Activated T-cell treated with anti-CD3 and anti-CD28 coated beads for 48 hours (primary cell): ENCODE results near the gene TBXAS1.

Experiments used
- DNase-seq: peaks from one replicate; pipeline ENCODE4 v3.0.0-alpha.2; 2020; ENCODE audit warnings: low read depth

Gene TBXAS1

DNA sequence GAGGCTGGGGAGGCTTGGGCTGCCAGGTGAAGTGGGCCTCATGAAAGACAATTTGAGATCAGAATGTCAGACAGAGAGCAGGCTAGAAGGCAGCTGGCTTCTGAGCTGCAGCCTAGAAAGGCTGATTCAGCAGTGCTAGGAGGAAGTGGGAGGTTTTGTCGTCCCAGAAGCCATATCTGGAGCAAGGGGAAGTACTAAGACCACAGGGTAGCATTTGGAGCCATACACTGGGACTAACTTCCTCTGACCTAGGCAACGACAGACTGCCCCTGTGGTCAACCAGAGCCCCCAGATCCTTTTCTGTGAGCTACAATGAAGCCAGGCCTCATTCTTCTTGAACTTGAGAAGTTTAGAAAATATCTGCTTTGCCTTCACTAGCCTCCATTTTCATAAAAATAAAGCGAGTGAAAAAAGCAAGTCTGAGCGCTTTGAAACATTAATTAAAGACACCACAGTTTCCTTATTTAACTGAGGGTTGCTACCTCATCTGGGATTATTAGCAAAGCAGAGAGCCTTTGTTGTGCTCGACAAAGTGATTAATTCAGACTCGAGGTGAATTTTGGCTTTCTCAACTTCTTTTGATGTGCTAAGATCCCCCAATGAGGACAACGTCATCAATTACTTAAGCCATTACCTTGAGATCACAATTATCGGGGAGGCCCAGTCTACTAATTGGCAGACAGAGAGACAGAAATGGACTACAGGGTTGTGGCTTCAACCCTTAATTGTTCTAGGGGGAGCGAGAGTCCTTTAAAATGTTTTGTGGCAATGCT, 26.6 kb downstream of the TBXAS1 start:
- DNase-seq: no peak

DNA sequence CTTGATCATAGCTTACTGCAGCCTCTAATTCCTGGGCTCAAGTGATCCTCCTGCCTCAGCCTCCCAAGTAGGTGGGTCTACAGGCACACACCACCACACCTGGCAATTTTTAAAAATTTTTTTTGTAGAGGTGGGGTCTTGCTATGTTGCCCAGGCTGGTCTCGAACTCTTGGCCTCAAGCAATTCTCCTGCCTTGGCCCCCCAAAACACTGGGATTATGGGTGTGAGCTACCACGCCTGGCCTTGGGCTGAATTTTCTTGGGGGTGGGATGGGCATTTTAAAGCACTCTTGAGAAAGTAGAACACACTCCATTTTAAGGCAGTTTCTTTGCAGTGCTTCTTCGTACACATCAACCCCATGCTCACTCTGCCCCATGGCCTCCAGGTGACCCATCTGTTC, 28.7 kb downstream of the TBXAS1 start:
- no peak for DNase-seq

DNA sequence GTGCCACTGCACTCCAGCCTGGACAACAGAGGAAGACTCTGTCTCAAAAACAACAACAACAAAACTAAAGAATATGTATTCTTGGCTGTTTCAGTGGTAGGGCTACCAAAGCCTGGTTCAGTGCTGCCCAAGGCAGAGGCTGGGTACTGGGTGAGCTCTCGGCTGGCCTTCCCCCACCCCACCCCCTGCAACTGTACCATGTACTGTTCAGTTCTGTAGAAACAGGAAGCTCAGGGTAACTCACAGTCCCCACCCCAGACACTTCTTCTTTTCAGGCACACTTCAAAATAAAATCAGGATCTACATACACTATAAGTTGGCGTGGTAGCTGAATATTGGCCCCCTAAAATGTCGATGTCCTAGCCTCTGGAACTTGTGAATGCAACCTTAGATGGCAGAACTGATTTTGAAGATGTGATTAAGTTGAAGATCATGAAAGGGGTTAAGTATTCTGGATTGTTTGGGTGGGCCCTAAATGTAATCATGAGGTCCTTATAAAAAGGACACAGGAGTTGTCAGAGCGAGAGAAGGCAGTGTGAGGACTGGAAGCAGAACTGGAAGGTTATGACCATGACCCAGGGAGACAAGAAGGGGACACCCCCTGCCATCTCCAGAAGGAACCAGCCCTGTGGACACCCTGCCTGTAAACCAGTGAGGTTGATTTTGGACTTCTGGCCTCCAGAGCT, 31.2 kb downstream of the TBXAS1 start:
- no peak for DNase-seq

DNA sequence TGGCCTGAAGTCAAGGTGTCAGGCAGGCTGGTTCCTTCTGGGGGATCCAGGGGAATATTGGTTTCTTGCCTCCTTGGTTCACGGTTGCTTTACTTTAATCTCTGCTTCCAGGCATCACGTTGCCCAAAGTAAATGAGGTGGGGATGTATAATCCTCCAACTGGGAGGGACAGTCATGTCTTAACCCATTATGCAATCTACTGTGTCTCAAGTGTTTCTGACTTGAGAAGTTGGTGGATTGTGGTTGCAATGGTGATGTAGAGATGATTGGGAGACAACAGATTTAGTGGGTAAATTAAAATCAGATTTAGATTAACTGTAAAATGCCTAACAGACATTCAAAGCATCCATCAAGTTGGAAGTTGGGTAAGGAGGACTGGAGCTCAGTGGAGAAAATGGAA, 32.7 kb downstream of the TBXAS1 start:
- no peak for DNase-seq

DNA sequence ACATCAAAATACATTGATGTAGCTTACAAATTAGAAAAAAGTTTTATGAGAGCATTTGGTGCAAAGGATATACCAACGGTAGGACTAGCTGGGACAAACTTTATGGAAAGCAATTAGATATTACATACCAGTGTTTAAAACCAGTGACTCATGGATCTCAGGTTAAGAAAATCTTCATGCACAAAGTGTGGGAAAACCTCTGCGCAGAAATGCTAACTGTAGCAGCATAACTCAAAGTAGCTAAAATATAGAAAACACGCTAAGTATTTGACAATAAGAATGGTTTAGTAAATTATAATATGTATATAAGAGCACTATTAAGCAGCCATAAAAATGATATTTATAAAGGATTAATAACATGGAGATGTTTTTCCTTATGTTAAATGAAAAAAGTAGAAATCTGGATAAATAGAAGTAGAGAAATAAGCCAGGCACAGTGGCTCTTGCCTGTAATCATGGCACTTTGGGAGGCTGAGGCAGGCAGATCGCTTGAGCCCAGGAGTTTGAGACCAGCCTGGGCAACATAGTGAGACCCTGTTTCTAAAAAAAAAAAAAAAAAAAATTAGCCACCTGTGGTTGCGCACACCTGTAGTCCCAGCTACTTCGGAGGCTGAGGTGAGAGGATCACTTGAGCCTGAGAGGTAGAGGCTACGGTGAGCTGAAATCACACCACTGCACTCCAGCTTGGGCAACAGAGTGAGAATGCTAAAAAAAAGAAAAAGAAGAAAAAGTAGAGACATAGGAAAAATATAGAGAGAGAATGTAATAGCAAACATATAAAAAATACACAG, 37.2 kb downstream of the TBXAS1 start:
- no peak for DNase-seq

DNA sequence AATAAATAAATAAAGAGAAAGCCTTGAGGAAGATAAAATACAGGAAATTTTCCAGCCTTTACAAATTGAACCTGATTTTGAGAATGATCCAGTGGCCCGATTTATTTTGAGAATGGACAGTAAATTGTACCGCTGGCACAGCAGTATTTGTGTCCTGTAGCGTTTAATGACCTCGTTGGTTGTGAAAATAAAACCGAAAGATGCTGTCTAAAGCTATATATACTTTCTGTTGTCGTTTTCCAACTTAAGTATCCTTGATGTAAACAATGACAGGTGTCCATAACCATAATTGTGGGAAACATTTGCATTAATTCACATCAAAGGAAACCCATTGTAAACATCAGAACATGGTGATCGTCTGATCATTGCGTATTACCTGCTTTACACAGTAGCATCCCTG, 38.8 kb downstream of the TBXAS1 start:
- DNase-seq: no peak

DNA sequence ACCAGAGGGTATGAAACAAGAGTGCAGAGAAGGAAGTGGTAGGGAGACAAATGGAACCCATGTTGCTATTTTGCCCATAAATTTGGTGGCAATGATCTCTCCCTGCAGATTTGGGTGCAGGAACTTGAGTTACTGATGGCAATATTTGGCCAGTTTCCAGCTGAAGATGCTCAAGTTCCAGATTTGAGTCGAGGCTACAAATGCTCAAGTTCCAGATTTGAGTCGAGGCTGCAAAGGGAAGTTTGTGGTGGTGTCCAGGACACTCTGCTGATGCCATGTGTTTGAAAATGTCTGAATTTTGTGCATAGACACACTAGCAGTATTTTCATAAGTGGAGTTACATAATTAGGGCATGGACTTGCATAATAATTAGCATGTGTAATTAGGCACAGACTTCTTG, 40.8 kb downstream of the TBXAS1 start:
- DNase-seq: no peak

DNA sequence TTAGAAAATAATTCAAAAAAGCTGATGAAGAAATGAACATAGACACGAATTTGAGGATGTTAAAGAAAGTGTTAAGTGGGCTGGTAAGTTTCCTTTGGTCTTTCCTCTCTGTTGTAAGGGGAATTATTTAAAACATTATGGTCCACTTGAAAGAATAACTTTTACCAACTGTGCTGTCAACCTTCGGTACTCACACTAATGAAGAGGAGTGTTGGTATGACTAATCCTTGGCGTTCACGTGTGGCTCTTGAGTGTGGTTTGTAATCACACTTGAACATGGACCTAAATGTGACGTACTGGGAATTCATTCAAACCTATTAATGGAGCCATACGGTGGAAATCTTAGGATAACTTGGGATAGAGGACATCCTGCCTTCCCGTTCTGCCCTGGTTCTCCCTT, 41.3 kb downstream of the TBXAS1 start:
- DNase-seq: no peak

DNA sequence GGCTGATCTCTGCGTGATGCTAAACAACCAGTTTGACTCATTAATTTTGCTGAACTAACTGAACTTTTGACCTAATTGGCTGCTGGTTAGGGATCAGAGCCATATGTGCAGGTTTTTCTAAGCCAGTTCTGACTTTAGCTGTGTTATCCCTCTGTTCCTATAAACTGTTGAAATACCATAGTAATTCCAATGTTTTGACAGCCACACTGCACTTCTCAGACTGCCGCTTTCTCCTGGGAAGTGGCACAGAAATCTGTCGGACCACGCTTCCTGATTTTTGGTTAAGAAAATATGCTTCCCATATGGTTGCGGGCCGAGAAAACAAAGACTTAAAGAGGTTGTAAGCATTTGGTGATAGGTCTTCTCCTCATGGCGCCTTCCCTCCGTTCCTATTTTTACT, 42.3 kb downstream of the TBXAS1 start:
- DNase-seq: no peak

DNA sequence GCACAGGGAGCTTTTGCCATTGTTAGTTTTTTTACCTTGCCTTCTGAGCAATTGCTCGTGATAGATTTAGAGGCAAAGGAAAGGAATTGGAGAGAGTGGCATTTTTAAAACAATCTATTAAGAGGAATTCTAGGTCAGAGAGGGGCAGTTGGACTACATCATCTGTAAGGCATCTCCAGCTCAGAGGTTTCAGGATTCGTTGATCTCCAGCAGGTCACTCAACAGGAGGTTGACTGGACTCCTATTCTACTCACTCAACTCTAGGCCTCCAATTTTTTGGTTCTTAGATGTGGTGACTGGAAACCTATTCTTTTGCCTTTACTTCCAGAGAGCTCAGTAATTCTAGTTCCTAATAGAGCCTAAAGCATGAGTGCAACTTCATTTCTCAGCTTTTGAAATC, 42.8 kb downstream of the TBXAS1 start:
- no peak for DNase-seq

DNA sequence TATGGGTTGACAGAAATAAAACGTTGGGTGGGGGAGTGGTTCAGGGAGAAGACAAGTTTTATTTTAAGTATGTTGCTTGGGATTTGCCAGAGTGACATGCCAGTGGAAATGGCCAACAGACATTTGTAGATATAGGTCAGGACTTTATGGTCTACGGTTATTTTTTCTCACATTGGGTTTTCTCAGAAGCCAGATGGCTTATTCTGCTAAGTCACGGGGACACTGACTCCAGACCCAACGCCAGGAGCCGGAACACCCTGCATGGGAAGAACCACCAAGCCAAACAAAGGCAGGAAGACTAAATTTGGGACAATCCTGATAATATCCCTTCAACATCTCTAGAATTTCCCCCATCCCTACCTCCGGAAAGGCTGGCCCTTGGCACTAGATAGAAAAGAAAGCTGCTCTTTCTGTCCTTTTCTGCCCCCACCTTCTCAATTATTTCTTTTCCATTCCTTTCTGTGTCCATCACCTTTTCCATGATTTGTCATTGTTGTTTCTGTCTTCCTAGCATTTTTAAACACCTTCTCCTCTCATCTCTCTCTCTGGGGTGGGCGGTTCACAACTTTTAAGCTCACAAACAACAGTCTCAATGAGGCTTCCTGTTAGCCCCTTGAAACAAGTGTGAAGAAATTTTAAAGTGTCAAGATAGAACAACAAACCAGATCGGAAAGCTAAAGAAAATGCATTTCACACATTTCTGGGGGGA, 44.7 kb downstream of the TBXAS1 start:
- no peak for DNase-seq

DNA sequence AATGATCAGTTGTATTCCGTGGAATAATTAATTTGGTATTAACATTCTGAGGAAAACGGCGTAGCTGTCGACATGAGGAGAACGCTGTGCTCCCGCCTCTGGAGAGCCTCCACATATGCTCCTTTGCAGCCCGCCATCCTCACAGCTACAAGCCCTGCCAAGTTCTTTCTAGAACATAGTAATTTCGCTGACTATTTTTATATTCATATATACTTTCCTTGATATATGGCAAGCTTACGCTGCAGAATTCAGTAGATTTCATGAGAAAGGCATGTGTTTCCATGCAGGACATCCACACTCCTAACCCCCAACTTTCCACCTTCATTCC, 45.2 kb downstream of the TBXAS1 start:
- DNase-seq: no peak

DNA sequence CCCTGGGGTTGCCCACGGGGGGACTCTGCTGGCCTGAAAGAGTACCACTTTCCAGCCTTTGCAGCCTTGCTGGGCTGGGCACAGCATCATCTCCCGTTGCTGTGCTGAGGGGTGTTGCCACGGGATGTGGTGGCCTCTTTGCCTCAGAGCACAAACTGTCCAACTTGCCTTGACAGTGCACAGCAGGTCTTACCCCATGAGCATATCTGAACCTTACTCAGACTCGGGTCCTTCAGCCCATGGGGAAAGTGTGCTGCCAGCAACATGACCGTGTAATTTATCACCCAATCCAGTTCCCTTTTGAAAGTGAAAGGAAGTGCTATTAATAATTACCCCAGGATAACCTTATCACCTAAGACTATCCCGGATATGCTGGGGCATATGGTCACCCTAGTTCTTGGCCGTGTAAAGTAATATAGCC, 46.8 kb downstream of the TBXAS1 start:
- no peak for DNase-seq

DNA sequence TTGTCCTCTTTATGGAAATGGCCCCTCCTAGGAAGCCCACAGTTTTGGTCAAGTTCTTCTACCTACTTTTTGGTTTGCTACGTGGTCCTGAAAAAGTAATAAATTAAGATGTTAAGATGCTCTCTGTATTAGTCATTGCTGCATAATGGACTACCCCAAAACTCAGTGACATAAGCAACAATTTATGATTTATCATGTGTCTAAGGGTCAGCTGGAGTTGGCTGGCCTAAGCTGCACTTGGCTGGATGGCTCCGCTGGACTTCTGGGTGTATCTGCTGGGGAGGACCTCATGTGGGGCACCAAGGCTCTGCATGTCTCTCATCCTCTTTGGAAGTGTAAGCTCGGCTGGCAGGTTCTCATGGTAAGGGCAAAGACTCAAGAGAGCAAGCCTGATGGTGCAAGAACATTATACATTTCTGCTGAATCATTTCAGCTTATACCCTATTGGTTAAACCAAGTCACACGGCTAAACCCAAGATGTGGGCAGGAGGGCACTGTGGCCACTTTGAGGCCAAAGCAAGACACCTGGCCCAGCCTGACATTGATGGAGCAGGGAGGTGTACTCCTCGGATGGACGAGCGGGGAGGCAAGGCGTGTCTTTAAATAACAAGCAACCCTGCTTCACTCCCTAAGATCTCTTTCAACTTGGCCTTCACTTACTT, 47.7 kb downstream of the TBXAS1 start:
- DNase-seq: no peak

DNA sequence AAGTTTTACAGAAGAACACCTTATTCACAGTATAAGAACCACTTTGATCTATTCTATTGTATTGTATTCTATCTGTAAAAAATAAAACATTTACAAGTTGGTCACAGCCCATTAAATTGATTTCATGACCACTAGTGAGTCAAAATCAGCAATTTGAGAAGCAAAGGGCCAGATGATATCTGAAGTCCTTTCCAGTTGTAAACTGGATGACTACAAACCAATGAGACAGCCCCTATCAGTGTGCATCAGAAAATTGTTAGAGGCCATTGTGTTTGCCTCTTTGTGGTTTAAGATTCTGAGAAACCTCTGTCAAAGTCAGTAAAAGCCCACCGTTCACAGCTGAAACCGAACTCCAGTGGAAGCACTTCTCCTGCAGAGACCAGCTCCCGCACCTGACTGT, 54.8 kb downstream of the TBXAS1 start:
- no peak for DNase-seq

DNA sequence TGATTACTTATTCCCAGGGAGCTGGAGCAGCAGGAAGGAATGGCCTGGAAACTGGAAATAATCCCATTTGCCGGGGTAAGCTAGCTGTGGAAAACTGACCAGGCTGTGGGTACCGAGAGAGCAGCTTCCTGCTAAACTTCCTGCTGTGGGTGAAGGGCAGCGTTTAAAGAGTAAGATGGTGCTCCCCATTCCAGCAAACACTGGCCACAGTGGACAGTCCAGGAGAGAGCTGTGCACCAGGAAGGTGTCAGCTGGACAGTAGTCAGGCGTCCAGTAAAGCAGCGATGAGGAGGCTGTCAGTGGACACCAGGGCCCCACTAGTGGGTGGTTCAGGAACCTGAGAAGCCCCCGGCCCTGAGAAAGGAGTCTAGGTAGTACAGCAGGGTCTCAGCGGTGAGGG, 55.4 kb downstream of the TBXAS1 start:
- DNase-seq: no peak

DNA sequence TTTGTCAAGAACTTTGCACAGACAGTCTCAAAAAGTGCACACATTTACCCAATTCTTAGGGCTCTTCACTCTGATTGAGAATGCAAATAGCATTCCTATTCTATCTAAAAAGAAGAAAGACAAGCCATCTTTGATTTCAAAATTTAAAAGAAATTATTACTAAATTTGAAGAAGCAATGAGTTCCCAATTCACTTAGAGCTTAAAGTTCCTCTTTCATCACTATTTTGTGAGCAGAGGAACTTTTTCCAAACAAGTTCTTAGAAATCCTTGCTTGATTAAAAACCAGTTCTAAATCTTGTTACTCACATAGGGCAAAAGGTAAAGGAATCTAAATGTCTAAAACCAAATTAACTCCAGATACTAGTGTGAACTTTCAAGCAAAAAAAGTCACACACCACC, 56.4 kb downstream of the TBXAS1 start:
- no peak for DNase-seq

DNA sequence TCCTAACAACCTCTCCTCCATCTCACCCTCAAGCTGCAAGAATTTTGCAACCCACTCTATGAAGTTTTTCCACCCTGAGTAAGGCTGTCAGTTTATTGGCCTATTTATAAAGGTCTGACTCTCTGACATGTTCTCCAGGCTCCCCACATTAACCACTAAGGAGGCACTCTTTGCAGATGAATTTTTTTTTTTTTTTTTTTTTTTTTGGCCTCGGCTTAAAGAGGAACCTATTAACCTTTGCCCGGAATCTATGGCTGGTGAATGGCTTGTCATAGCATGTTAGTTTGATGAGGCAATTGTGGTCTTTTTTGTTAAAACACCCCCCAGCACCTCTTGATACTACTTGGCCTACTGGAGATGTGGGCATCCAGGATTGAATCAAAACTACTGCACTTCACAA, 57.1 kb downstream of the TBXAS1 start:
- no peak for DNase-seq

DNA sequence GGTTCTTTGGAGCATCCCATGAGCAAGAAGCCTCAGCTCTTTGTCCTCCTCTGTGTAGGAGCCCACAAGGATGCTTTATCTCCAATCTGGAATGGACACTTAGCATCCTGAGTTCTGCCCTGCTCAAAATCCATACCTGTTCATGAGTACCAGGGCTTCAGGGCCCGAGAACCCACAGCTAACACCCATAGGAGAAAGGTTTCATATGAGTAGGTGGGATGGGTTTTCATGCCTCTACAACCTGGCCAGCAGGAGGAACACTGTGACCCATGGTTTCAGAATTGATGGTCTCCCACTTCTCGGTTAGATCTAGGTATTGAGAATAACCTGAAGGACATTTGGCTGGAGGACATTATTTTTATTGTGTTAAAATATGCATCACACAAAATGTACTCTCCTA, 57.8 kb downstream of the TBXAS1 start:
- no peak for DNase-seq

DNA sequence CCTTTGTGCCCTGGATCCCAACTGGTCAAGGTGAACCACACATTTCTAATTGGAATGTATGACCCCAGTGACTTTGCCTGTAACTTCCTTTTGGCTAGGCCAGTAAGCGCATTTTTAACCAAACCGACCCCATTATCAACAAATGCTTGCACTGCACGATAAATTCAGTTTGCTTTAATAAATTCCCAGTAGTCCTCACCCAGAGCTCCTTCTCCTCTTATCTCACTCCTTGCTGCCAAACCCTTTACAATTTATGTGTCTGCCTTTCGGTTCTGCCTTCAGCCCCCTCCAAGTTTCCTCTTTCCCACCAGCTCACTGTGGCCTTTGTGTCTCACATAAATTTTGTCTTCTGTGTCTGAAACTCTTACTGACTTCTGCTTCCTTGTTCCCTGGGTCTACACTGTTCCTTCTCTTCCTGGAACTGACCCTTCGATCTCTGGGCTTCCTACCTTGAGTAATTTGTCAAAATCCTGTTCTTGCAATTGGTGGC, 59.0 kb downstream of the TBXAS1 start:
- no peak for DNase-seq

DNA sequence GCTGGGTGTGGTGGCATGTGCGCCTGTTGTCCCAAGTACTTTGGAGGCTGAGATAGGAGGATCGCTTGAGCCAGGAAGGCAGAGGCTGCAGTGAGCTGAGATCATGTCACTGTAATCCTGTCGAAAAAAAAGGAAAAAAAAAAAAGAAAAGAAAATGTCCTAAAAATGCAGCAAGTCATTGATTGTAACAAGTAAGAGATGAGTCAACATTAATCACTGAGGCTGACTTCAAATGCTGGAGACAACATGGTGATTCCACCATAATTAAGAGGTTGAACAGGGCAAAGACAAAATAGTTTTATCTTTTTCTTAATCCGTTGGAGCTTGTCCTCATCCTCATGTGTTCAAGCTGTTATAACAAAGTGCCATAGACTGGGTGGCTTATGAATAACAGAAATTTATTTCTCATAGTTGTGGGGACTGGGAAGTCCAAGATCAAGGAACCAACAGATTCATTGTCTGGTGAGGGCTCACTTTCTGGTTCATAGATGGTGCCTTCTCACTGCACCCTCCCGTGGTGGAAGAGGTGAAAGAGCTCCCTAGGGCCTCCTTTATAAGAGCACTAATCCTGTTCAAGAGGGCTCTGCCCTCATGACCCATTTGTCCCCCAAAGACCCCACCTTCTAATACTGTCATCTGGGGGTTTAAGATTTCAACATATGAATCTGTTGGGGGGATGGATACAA, 60.3 kb downstream of the TBXAS1 start:
- DNase-seq: no peak
